Left hindlimb (tissue), 1 donor: Measurements from ENCODE around the gene HTRA1.

ENCODE experiments used
- DNase-seq: peaks from one replicate; pipeline ENCODE4 v3.0.0-alpha.2; 2018

Gene HTRA1

DNA sequence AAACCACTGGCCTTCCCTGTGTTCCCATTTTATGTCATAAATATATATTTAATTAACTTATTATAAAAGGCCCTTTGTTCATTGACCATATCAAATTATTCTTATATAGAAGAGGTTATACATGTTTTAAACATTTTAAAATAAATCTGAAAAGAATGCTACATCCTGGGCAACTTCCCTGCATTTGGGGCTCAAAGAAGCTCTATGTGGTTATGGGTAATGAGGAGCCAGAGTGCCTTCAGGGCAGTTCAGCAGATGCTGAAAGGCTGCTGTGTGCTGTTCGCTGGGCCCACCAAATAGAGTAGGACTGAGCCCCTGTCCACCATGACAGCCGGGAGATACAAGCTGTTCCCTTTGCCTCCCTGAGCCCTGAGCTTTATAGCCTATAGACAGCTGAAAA is 35.9 kb downstream of the HTRA1 start:
- no peak for DNase-seq

- no peak for DNase-seq
Observed at GRCh38 chr10:122498521-122498920, 37.2 kb downstream of the HTRA1 start.

- no peak for DNase-seq
Observed at GRCh38 chr10:122499012-122499411, 37.7 kb downstream of the HTRA1 start.

GRCh38 chr10:122499491-122499941 is 38.2 kb downstream of the HTRA1 start:
- peak; percentile 71 for DNase-seq

- DNase-seq = no peak
Observed at GRCh38 chr10:122500194-122500593, 38.8 kb downstream of the HTRA1 start.

GRCh38 chr10:122500726-122501125 is 39.4 kb downstream of the HTRA1 start:
- DNase-seq = no peak

GRCh38 chr10:122503012-122503411 is 41.7 kb downstream of the HTRA1 start:
- DNase-seq = no peak

DNA sequence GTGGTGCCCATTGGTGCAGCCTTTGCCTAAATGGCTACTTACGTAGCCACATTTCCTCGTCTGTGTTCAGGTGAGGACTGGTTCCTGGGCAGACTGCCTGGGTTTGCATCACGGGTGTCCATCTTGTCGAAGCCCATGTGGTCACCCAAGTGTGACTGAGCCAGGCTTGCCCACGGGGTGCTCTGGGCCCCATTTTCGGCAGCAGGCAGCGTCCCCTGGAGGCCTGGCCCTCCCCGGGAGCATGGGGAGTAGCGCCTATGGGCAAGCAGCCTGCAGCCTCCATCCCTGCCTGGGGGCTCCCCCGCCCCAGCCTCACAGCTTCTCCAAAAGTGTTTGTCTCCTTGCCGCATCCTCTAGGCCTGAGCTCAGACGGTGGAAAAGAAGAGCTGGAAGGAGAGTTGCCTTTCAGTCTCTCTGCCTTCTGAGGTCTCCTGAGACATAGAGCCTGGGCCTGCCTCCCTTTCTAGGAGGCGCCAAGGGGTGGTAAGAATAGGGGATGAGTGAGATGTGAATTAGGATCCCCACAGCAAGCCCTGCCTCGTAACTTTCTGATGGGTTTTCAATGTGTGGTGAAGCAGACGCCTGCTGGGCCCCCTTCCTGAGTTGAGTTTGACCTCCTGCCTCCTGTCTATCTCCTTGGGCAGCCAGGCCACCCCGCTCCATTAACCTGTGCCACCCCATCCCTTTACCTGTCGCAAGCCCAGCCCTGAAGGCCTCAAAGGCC is 42.7 kb downstream of the HTRA1 start:
- no peak for DNase-seq

DNA sequence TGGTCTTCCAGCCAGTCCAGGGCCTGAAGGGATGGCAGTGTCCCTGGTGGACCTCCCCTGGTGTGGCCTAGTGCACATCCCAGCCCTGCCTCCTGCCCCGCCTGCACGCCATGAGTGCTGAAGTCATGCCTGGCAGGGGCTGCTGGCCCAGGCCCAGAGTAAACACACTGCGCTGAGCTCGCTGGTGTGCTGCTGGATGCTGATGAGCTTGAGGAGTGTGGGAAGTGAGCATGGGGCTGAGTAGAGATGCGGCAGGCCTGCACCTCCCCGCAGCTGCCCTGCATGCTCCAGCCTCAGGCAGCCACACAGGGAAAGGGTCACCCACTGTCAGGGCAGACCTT is 43.2 kb downstream of the HTRA1 start:
- peak; percentile 92 for DNase-seq

DNA sequence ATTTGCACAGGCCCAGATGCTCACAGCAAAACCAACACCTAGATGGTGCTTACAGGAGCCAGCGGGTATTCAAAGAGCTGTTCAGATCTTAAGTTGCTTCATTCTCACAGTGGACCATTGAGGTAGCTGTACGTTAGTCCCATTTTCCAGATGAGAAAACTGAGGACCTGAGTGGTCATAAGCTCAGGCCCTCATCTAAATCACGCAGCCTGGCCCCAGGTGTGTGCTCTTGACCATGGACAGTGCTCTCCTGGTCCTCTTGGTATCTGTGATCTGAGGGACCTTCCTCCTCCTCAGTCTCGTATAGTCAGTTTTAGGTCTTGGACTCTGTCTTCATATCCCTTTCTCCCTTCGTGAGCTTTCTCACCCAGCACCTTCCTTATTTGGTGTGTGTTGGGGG is 43.7 kb downstream of the HTRA1 start:
- no peak for DNase-seq

- no peak for DNase-seq
Observed at GRCh38 chr10:122505885-122506645, 44.7 kb downstream of the HTRA1 start.

- DNase-seq = no peak
Observed at GRCh38 chr10:122507616-122508015, 46.3 kb downstream of the HTRA1 start.

DNA sequence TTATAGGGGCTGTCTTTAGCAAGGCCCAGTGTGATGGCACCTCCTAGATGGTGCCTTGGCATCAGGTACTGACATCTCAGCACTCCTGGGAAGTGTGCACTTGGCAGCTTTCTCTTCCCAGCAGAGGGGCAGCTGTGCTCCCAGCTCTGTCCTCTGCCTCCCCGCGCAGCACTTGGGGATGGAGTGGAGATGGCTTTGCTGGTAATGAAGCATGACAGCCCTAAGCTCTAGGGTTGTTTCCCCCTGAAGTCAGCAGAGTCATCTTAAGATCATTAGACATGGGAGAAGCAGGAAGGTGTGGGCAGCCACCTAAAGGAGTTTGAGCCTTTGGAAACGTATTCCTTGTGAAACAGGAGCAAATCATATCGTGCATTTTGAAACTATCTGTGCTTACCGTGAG is 46.7 kb downstream of the HTRA1 start:
- DNase-seq = no peak

DNA sequence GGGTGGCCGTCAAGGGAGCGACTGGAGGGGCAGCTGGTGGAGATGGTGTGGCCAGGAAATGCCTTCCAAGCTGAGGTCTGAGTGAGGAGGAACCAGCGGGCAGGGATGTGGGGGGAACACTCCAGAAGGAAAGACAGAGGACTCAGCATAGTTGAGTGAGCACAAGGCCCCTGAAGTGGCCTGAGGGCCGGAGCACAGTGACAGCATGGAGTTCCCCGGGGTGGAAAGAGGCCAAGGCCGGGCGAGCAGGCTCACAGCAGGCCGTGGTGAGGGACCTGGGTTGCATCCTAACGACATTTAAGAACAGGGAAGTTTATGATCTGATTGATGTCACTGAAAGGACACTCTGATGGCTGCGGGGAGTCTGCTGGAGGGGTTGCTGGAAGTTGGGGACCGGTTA is 48.0 kb downstream of the HTRA1 start:
- DNase-seq = no peak

GRCh38 chr10:122510326-122510725 is 49.0 kb downstream of the HTRA1 start:
- no peak for DNase-seq

DNA sequence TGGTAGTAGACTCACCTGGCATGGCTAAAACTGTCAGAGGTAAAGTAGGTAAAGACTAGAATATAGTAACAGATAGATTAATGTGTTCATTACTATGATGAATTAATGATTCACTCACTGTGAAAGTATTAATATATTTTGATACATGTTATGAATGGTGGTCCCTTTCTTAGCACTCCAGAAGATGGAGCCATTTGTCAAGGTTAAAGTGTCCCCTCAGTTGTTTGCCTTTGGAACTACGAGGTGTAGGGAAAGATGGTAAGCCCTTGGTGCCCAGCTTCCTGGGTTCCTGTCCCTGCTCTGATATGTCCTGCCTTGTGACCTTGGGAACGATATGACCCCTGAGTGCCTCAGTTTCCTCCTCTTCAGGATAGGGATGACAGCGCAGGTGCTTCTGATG is 49.4 kb downstream of the HTRA1 start:
- no peak for DNase-seq

- DNase-seq = no peak
Observed at GRCh38 chr10:122513053-122513452, 51.7 kb downstream of the HTRA1 start.

DNA sequence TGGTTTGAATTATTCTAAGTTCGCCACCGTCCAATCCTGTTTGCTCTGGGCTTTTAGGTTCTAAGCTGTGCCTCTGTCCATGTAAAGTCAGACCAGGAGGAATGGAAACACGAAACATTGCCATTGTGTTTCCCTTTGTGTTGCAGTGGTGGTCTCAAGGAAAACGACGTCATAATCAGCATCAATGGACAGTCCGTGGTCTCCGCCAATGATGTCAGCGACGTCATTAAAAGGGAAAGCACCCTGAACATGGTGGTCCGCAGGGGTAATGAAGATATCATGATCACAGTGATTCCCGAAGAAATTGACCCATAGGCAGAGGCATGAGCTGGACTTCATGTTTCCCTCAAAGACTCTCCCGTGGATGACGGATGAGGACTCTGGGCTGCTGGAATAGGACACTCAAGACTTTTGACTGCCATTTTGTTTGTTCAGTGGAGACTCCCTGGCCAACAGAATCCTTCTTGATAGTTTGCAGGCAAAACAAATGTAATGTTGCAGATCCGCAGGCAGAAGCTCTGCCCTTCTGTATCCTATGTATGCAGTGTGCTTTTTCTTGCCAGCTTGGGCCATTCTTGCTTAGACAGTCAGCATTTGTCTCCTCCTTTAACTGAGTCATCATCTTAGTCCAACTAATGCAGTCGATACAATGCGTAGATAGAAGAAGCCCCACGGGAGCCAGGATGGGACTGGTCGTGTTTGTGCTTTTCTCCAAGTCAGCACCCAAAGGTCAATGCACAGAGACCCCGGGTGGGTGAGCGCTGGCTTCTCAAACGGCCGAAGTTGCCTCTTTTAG is 52.9 kb downstream of the HTRA1 start:
- DNase-seq = no peak

DNA sequence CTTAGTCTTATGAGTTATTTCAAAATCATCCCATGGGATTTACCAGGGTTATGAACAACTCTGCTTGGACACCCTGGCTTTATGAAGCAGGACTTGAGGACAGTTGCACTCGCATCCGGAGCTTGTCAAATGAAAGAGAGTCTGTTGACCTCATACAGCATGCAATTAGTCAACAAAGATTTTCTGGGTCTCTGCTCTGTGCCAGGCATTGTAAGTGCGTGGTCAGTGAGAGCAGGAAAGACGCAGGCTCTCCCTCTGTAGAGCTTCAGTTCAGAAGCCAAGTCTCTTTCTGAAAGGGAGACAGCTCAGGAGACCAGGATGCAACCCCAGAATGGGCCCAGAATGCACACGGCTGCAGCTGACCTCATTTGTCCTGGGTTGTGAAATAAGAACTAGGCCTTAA is 53.7 kb downstream of the HTRA1 start:
- DNase-seq = no peak

- no peak for DNase-seq
Observed at GRCh38 chr10:122515588-122516231, 54.4 kb downstream of the HTRA1 start.

- DNase-seq = no peak
Observed at GRCh38 chr10:122516734-122517133, 55.4 kb downstream of the HTRA1 start.

GRCh38 chr10:122519144-122519543 is 57.8 kb downstream of the HTRA1 start:
- DNase-seq = no peak

GRCh38 chr10:122519873-122520272 is 58.5 kb downstream of the HTRA1 start:
- DNase-seq = no peak
